Adipose tissue (tissue), 3 donors: ENCODE results near the gene ERN2. TPM values are rescaled to one million over a fixed set of nuclear protein-coding genes. Genes with fewer than 3 reads are reported as not detected.

Experiments used
- H3K27ac ChIP-seq: one replicate; pipeline ENCODE4 v1.5.1; 2013; ENCODE audit warnings: low read depth, low read length
- WGBS, 3 donors: extraction: QIAGEN DNeasy Blood & Tissue Kit; methylation state at CpG; one replicate each; pipeline ENCODE4 v1.1.7; 2013; 5-methylcytosine and 5-hydroxymethylcytosine counted together
- polyA plus RNA-seq, 3 donors: library from polyadenylated mRNA; stranded (reverse); fragments of 200-250 nt; gene quantifications; one replicate each; pipeline ENCODE4 v1.2.3, GENCODE V29; 2013
- donor health status: healthy with polysubstance abuse.
- donor health status: Bipolar disorder and iron deficiency.
- donor health status: healthy.

The ERN2 gene
- polyA plus RNA-seq, 3 donors = 0.24 to 8.0 (median 0.34) TPM

DNA sequence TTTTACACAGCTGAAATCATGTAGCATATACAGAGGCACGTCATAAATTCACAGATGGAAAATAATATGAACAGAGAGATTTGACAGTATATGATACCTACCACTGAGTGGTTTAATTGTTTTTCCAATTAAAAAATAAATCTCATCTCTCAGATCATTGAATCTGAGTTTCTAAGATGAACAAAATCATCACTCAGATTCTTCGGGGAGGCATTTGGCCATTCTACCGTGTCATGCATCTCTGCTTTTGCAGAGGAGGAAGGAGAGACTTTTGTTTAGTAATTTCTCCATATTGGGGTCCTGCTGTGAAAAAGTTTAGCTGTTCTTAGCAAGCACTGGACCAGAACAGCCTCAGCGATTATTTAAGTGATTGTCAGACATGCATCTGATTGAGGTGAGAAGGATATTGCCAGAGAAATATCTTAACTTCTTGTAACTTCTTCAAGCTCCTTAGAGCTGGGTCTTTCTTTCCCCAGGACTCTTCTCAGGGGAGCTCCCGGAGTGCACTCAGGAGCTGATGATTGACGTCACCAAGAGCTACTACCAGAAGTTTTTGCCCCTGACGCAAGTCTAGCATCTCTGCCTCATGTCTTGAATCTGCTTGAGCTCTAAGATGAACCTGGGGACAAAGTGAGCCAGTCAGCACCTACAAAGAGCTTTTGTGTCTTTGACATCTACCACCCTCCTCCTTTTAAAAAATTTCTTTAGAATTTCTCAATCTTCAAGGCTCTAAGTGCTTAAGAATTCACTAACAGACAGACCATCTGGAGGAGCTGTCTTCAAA, 46.3 kb downstream of the ERN2 start:
- no peak overlapping the region for H3K27ac ChIP-seq
- WGBS, 3 donors = 93 to 96% (median 96%) methylated on average over 7 of the region's 7 CpGs

DNA sequence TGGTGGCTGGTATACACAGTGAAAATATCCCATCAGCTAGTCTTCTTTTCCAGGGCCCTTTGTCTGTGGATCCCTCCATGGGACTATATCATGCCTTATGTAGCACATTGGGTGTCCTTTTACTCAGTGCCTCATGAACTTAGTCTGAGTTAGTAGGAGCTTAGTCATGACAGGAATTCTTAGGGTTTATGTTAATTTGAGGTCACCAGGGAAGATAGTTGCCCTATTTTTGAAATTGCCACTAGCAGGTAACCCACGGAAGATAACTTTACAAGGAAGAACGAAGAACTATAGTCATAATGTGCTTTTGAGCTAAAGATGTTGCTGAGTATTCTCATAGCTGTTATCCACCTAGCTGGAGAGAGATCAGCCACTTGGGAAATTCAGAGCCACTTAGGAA, 49.1 kb downstream of the ERN2 start:
- no peak overlapping the region for H3K27ac ChIP-seq
- 92 to 95% (median 94%) methylated on average over 2 of the region's 2 CpGs for WGBS, 3 donors

DNA sequence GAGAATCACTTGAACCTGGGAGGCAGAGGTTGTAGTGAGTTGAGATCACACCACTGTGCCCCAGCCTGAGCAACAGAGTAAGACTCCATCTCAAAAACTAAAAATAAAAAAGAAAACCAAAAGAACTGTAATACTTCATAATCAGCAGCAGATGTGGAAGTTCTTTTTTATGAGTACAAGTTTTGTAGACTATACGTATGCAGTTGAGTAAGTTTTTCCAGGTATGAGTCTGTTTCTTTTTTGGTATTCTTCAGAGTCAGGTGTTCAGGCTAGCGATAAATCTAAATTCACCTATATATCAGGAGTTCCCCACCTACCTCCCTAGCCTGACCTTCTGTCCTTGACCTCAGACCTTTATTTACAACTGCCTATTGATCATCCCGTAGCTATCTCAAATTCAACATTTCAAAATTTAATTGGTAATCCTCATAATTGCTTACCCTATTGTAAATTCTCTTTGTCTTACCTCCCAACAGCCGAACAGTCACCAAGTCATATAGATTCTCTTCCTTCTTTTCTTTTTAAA, 61.0 kb downstream of the ERN2 start:
- WGBS, 3 donors = 88 to 95% (median 91%) methylated on average over 4 of the region's 4 CpGs

DNA sequence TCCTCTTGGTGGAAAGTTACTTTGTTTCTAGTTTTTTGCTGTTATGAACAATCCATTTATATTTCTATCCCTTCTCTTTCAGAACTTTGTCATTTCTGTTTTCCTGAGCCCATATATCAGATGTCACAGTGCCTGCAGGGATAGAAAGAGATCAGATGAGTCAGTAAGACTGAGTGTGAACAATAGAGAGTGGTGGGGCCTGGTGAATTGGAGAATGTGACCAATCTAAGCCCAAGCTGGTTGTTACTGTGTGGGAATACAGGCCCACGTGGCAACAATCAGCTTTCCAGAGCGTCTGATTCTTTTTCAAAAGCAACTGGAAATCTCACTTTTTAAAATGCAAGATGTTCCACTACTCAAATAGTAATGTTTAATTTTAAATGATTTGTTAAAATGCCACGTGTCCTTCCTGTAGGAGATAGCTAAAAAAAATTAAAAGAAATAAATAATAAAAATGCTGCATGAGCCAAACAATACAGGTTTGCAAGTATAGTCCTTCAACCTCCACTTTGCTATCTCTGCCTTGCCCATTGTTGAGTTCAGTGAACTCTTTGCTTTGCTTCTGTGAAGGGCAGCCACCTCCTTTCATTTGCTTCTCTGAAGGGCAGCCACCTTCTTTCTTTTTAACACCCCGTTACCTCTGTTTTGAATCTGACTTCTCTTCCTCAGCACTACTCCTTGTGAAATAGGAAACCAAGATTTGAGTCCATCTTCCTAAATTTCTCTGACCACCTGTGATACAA, 62.2 kb downstream of the ERN2 start:
- WGBS, 3 donors = 83 to 86% (median 83%) methylated on average over 4 of the region's 4 CpGs
- no peak overlapping the region for H3K27ac ChIP-seq

More for the DNA sequence above, 61.0 kb downstream of the ERN2 start:
- no peak overlapping the region for H3K27ac ChIP-seq

DNA sequence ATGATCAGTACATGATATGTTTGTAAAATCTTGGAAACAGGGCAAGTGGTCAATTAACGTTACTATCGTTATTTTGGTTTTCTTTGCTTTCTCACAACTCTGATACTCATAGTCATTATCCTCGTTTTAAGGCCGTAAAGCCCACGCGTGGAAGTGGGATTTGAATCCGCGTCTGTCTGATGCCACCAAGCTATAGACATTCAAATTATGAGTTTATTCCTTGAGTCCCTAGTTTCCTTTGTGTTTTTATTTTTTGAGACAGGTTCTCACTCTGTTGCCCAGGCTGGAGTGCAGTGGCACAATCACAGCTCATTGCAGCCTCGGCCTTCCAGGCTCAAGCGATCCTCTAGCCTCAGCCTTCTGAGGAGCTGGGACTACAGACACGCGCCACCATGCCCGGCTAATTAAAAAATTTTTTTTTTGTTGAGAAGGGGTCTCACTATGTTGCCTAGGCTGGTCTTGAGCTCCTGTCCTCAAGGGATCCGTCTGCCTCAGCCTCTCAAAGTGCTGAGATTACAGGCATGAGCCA, 70.7 kb downstream of the ERN2 start:
- no peak overlapping the region for H3K27ac ChIP-seq
- 65 to 76% (median 69%) methylated on average over 14 of the region's 14 CpGs for WGBS, 3 donors

DNA sequence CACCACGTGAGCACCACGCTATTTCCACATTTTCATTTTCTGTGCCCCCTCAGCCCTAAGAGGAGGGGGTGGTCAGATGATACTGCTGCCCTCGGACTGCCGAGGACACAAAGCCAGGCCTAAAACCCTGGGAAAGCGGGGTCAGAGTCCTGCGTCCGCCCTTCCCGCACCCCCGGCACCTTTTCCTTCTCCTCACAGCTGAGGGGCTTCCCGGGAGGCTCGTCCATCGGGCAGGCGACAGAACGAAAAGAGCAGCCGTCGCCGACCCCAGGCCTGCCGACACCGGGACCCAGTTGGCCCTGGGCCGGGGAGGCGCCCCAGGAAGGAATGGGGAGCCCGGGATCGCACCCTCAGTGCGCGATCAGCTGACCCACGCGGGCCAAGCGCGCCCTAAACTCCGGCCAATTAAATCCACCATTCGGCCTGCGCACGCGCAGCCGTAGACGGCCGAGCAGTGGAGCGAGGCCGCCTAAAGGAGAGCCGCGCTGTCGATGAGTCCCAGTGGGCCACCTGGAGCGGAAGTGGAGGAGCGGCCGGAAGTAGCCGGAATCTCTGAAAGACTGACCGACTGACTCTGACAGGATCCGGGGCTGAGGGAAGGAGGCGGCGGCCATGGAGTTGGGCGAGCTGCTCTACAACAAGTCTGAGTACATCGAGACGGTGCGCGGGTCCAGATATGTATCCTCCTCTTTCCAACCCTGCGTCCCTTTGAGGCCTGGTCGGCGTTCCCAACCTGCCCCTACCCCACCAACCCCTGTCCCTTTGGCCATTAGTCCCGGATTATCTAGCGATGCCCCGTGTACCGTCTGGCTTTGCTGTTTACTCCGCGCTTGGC, 71.9 kb downstream of the ERN2 start, which contains the start of the genes DCTN5 and PALB2:
DCTN5 (plus strand) TSS at position 536 of the 835 bp plus-strand sequence; CDS start at position 613, 77 bp downstream.
PALB2 (minus strand) TSS at position 380 of the 835 bp plus-strand sequence; CDS start at position 227, 153 bp downstream.
- no peak within 1 kb of the TSS for H3K27ac ChIP-seq
- 0% methylated on average over 62 to 64 of the region's 64 CpGs for WGBS, 3 donors

DNA sequence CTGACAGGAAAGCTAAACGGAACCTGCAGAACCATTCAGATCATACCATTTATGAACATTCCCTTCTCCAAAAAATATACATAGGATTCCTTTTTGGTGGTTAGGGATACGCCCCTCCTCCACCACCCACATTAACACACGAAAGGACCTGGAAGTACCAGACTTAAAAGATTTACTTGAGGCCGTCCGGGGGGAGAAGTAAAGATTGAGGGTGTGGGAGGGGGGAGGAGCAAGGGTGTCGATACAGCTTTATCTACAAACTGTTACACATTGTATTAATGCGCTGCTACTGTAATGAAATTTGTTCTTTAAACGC, 72.4 kb downstream of the ERN2 start:
- 0 to 1% (median 1%) methylated on average over 8 of the region's 8 CpGs for WGBS, 3 donors

More for the DNA sequence above, 72.4 kb downstream of the ERN2 start:
- no peak overlapping the region for H3K27ac ChIP-seq

Other genes with a start within 250 kb of the ERN2 start
- gene GGA2, start 202.7 kb downstream of the ERN2 start, polyA plus RNA-seq = 10 to 100 TPM; 17.6 to 33.4 (median 22.8) TPM
- gene EARS2, start 155.9 kb downstream of the ERN2 start, polyA plus RNA-seq = 10 to 100 TPM in 1 of 3 donors, 1 to 10 TPM in 2; 7.0 to 11.6 (median 9.0) TPM
- 10 to 100 TPM in 2 of 3 donors, 1 to 10 TPM in 1; 8.4 to 20.0 (median 14.3) TPM for gene UBFD1, start 155.5 kb downstream of the ERN2 start, polyA plus RNA-seq
- 100 to 1,000 TPM in 2 of 3 donors, 10 to 100 TPM in 1; 81.0 to 174 (median 116) TPM for gene NDUFAB1, start 116.9 kb downstream of the ERN2 start, polyA plus RNA-seq
- 1 to 10 TPM; 2.6 to 6.9 (median 5.4) TPM for gene PALB2, start 71.9 kb downstream of the ERN2 start, polyA plus RNA-seq
- gene DCTN5, start 71.8 kb downstream of the ERN2 start, polyA plus RNA-seq = 10 to 100 TPM in 1 of 3 donors, 1 to 10 TPM in 2; 9.2 to 19.8 (median 9.6) TPM
- 1 to 10 TPM in 2 of 3 donors, under 1 TPM in 1; 0.76 to 3.3 (median 1.2) TPM for gene PLK1, start 34.3 kb downstream of the ERN2 start, polyA plus RNA-seq
- under 1 TPM in 2 of 3 donors, not detected in 1; 0.05 to 0.09 TPM for gene CHP2, start 41.8 kb upstream of the ERN2 start, polyA plus RNA-seq
- 1 to 10 TPM in 2 of 3 donors, under 1 TPM in 1; 0.67 to 4.5 (median 3.1) TPM for gene PRKCB, start 122.8 kb upstream of the ERN2 start, polyA plus RNA-seq